Activated CD8-positive, alpha-beta T cell treated with anti-CD3 and anti-CD28 coated beads for 36 hours (primary cell): ENCODE data around the gene PLEKHA6. TPM values are rescaled to one million over a fixed set of nuclear protein-coding genes. Genes with fewer than 3 reads are reported as not detected.

Source experiments
- ATAC-seq: fragments of 200-7000 bp; cut with Tn5 transposase; one replicate; pipeline ENCODE4 v1.10.0; 2021; ENCODE audit warnings: mild to moderate bottlenecking, moderate library complexity
- CTCF ChIA-PET: fragments of 350-600 bp; sonication (Branson Sonifier 250); formaldehyde crosslinking; loops from one replicate; lab custom pipeline; 2021; ENCODE audit warnings: antibody characterized with exemption; lab: Charles Lee
- POLR2A ChIA-PET: fragments of 350-600 bp; sonication (Branson Sonifier 250); formaldehyde crosslinking; loops from one replicate; lab custom pipeline; 2021; ENCODE audit warnings: antibody characterized with exemption; lab: Charles Lee
- DNase-seq: peaks from one replicate; pipeline ENCODE4 v3.0.0-alpha.2; 2020
- H3K27ac Mint-ChIP-seq: one replicate; pipeline ENCODE4 v1.8.0; 2021; ENCODE audit warnings: mild to moderate bottlenecking, mixed read lengths
- H3K27me3 Mint-ChIP-seq: one replicate; pipeline ENCODE4 v1.8.0; 2021; ENCODE audit warnings: mixed read lengths
- H3K36me3 Mint-ChIP-seq: one replicate; pipeline ENCODE4 v1.8.0; 2021; ENCODE audit warnings: low read depth, mixed read lengths
- H3K4me1 Mint-ChIP-seq: one replicate; pipeline ENCODE4 v1.8.0; 2021; ENCODE audit warnings: low read depth, mixed read lengths
- H3K4me3 Mint-ChIP-seq: one replicate; pipeline ENCODE4 v1.8.0; 2021; ENCODE audit warnings: mild to moderate bottlenecking, moderate library complexity, mixed read lengths
- H3K9me3 Mint-ChIP-seq: one replicate; pipeline ENCODE4 v1.8.0; 2021; ENCODE audit warnings: mixed read lengths
- intact Hi-C: fragments of 100-400 bp; cut with micrococcal nuclease; formaldehyde crosslinking; loops from one replicate; pipeline ENCODE4 v1.10.0; 2022
- total RNA-seq, 2 experiments: library from RNA; stranded (reverse); gene quantifications; one replicate each; pipeline ENCODE4 v1.2.3, GENCODE V29; 2021
- TF ChIP-seq, protein P1 (sequence below): fragments of 200-600 bp; IDR thresholded peaks from one replicate; pipeline ENCODE4 v1.8.0; 2022; ENCODE audit warnings: antibody characterized with exemption, mild to moderate bottlenecking

Gene PLEKHA6
- total RNA-seq, 2 experiments from 2014 or later = 3.0 to 3.7 TPM

GRCh38 chr1:204383163-204383904 is 23.6 kb upstream of the PLEKHA6 start:
- intact Hi-C loops = no loop called here
- H3K4me3 Mint-ChIP-seq = no peak overlapping the region
- no peak overlapping the region for H3K27ac Mint-ChIP-seq
- DNase-seq (no peak), ATAC-seq (no peak)
- no peaks in the 10 kb centered on the region for H3K36me3 Mint-ChIP-seq
- peaks cover 5% of the 10 kb centered on the region for H3K4me1 Mint-ChIP-seq
- no peaks in the 10 kb centered on the region for H3K9me3 Mint-ChIP-seq
- peaks cover 5% of the 10 kb centered on the region for H3K27me3 Mint-ChIP-seq
- ChIA-PET POLR2A (interaction anchor here (1.1 kb wide), 1 partner anchor 10 kb away, joined by 5 read pairs; no protein-coding TSS in a partner anchor), CTCF (interaction anchor here (0.9 to 4.3 kb wide), 9 partner anchors 9 to 255 kb away, joined by 3 to 63 read pairs (median 4); no protein-coding TSS in a partner anchor)
- TF ChIP-seq, protein P1, sequence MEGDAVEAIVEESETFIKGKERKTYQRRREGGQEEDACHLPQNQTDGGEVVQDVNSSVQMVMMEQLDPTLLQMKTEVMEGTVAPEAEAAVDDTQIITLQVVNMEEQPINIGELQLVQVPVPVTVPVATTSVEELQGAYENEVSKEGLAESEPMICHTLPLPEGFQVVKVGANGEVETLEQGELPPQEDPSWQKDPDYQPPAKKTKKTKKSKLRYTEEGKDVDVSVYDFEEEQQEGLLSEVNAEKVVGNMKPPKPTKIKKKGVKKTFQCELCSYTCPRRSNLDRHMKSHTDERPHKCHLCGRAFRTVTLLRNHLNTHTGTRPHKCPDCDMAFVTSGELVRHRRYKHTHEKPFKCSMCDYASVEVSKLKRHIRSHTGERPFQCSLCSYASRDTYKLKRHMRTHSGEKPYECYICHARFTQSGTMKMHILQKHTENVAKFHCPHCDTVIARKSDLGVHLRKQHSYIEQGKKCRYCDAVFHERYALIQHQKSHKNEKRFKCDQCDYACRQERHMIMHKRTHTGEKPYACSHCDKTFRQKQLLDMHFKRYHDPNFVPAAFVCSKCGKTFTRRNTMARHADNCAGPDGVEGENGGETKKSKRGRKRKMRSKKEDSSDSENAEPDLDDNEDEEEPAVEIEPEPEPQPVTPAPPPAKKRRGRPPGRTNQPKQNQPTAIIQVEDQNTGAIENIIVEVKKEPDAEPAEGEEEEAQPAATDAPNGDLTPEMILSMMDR = no peak

DNA sequence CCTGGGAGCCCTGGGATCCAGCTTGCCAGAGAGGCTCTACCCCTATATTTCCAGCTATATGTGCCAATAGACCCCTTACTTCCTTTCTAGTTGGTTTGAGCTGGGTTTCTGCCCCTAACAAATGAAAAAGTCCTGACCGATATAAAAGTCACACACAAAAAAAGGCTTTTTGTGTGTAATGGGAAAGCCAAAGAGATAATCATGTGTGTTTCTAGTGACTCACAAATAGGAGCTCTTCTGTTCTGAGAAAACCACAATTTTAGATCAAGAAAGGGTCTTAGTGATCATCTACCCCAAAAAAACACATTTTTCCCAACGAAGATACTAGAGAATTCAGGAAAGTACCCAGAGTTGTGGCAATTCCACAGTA is 23.0 kb upstream of the PLEKHA6 start:
- Mint-ChIP-seq H3K9me3 (no peaks in the 10 kb centered on the region), H3K36me3 (no peaks in the 10 kb centered on the region), H3K4me3 (no peak overlapping the region), H3K4me1 (peaks cover 11% of the 10 kb centered on the region), H3K27ac (no peak overlapping the region), H3K27me3 (peaks cover 10% of the 10 kb centered on the region)
- ATAC-seq (no peak), DNase-seq (no peak)
- intact Hi-C loops = no loop called here
- TF ChIP-seq, protein P1 = no peak
- ChIA-PET POLR2A (interaction anchor here (0.6 to 1.1 kb wide), 5 partner anchors 11 to 449 kb away, joined by 3 to 5 read pairs (median 3); no protein-coding TSS in a partner anchor), CTCF (interaction anchor here (0.9 to 4.3 kb wide), 11 partner anchors 9 to 254 kb away, joined by 3 to 63 read pairs (median 4); no protein-coding TSS in a partner anchor)

DNA sequence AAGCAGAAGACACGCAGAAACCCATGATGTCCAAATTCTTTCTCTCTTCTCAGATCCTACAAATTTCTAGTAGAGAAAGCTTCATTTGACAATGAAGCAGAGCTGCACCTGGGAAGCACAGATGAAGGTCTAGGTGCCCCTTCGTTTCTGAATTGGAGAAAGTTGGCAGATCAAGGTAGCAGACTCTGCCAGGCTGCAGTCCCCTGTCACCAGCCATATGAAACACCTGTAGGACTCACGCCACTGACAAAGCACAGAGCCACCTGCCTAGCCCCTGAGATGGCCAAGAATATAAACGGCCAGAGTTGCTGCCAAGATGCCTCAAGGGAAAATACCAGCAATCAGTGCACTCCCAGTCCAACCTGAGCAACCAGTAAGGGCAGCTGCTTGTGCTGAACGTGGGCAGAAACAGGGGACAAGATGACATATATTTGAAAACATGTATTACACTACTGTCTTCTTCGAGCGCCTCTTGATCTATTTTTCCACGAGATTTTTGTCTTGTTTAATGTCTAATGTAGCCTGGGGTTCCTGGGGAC is 20.6 kb upstream of the PLEKHA6 start:
- intact Hi-C loops = no loop called here
- CTCF ChIA-PET = interaction anchor here (0.9 to 4.3 kb wide), 9 partner anchors 11 to 123 kb away, joined by 3 to 63 read pairs (median 6); no protein-coding TSS in a partner anchor
- no peaks in the 10 kb centered on the region for H3K36me3 Mint-ChIP-seq
- POLR2A ChIA-PET = interaction anchor here (0.8 to 1.0 kb wide), 3 partner anchors 9 to 28 kb away, joined by 3 to 4 read pairs (median 3); no protein-coding TSS in a partner anchor
- TF ChIP-seq, protein P1 = no peak
- H3K27me3 Mint-ChIP-seq = peaks cover 14% of the 10 kb centered on the region
- H3K4me1 Mint-ChIP-seq = peaks cover 14% of the 10 kb centered on the region
- H3K4me3 Mint-ChIP-seq = no peak overlapping the region
- no peak overlapping the region for H3K27ac Mint-ChIP-seq
- ATAC-seq = no peak
- no peaks in the 10 kb centered on the region for H3K9me3 Mint-ChIP-seq
- no peak for DNase-seq

GRCh38 chr1:204377800-204378668 is 18.3 kb upstream of the PLEKHA6 start:
- peak overlapping the region; percentile 82 for H3K4me3 Mint-ChIP-seq
- H3K9me3 Mint-ChIP-seq = no peaks in the 10 kb centered on the region
- peaks cover 14% of the 10 kb centered on the region for H3K27me3 Mint-ChIP-seq
- H3K36me3 Mint-ChIP-seq = no peaks in the 10 kb centered on the region
- intact Hi-C loops = no loop called here
- H3K27ac Mint-ChIP-seq = peak overlapping the region; percentile 67
- H3K4me1 Mint-ChIP-seq = peaks cover 14% of the 10 kb centered on the region
- DNase-seq (peak; percentile 67), ATAC-seq (peak; percentile 73)
- ChIA-PET POLR2A (interaction anchor here (0.5 to 1.6 kb wide), 8 partner anchors 11 to 153 kb away, joined by 3 to 8 read pairs (median 3); no protein-coding TSS in a partner anchor), CTCF (interaction anchor here (1.3 to 11.1 kb wide), 9 partner anchors 11 to 215 kb away, joined by 3 to 77 read pairs (median 6); partner anchors contain the start of gene GOLT1A)
- TF ChIP-seq, protein P1 = no peak
